HG02798 (cell line): Measurements from ENCODE around the gene SALL2.
A peak's percentile ranks its signal among the peaks of the same experiment; 100 is the strongest.

Experiments used
- ATAC-seq: cut with Tn5 transposase; IDR thresholded peaks from one replicate; pipeline ENCODE4 v1.9.1; 2021; ENCODE audit warnings: mild to moderate bottlenecking; ENCODE audit not compliant: unreplicated experiment, poor library complexity

SALL2 gene

GRCh38 chr14:21496453-21496852 lies 29.7 kb downstream of the SALL2 start:
- ATAC-seq = no peak

DNA sequence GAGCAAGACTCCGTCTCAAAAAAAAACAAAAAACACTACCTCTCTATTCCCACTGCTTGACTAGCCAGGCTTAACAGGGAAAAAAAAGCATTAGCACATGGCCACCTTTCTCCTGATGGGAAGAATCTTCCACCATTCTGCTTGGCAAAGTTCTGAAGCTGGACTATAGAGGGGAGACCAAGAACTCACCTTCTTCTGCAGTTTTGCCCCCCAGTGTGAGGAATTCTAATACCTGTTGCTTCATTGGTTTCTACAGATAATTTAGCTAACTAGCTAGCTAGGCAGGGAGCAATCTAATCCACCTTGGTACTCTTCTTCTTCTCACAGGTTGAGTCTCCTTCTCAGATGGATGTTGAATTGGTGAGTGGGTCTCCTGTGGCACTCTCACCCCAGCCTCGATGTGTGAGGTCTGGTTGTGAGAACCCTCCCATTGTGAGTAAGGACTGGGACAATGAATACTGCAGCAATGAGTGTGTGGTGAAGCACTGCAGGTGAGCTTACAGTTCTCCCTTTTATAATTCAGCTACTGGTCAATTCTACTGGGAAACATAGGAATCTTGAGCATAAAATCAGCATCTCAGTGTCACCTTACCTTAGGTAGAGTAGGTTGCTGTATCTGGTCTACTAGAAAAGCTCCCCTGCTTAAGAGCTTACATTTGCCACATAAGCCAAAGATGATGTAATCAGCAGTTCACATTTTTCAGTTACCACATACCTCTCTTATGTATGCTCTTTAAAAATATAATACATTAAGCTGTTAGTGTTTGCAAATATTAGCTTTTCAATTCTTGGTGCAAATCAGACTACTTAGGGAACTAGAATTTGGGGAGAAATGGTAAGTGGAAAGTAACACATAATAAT lies 31.0 kb downstream of the SALL2 start:
- no peak for ATAC-seq

- ATAC-seq = no peak
Measured at GRCh38 chr14:21486640-21487087, 39.5 kb downstream of the SALL2 start.

- peak; percentile 99 for ATAC-seq
Measured at GRCh38 chr14:21476925-21477681, 49.0 kb downstream of the SALL2 start, which contains the start of the genes RAB2B and TOX4. Gene RAB2B (minus strand): TSS chr14:21476959. CDS start chr14:21476872, 87 bp downstream. Gene TOX4 (plus strand): TSS chr14:21477195. CDS start chr14:21477279, 84 bp downstream.

DNA sequence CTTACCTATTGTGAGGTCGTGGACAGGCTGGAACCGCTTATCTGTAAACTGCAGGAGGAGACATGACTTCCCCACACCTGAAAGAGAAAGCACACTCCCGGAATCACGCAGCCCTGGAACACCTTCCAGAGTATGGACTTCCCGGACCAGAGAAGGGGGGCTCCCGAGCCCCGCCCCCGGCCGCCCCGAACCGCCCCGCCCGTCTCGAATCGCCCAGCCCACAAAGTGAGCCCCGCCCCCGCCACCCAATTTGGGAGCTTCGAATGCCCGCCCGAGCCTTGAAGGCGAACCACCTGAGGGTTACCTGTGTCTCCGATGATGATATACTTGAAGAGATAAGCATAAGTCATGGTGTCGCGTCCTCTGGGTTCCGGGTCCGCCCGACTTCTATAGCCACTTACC lies 49.6 kb downstream of the SALL2 start:
- peak; percentile 38 for ATAC-seq

GRCh38 chr14:21475767-21476522 lies 50.2 kb downstream of the SALL2 start:
- no peak for ATAC-seq
